Measurements from ENCODE around the gene CSHL1. TPM values are rescaled to one million over a fixed set of nuclear protein-coding genes. Genes with fewer than 3 reads are reported as not detected.

CSHL1 gene
- not detected for total RNA-seq

DNA sequence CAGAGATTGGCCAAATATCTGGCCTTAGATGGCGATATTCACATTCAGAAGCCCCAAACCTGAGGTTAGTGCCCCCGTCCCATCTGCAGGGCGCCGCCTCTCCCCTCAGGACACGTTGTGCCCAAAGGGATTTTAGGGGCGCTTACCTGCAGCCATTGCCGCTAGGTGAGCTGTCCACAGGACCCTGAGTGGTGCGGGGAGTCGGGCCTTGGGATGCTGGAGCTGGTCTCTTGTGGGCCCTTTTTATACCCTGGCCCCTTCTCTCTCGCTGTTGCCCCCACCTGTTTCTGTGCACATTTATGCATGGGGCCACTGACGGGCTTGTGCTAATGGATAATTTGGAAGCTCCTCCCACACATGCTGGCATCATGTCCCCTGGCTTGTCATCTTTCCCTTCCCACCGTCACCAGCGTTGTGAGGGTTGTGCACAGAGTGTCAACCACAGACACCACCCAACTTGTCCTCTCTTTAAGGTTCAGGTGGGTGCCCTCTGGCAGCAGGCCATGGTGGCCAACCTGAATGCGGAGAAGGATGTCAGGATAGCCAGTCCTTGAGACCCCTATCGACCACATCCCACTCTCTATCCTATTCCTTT is at the start of gene CSHL1:
CSHL1 (minus strand) TSS at position 218 of the 595 bp plus-strand sequence; CDS start at position 156, 62 bp downstream.
- DNase-seq (ENCODE audit: low spot score), result no peak
- no peaks in the 10 kb centered on the region for H3K36me3 ChIP-seq
- no peaks in the 10 kb centered on the region for H3K27me3 ChIP-seq
- no peaks in the 10 kb centered on the region for H3K4me1 ChIP-seq
- no peak within 1 kb of the TSS for H3K27ac ChIP-seq
- TF ChIP-seq, protein P1, sequence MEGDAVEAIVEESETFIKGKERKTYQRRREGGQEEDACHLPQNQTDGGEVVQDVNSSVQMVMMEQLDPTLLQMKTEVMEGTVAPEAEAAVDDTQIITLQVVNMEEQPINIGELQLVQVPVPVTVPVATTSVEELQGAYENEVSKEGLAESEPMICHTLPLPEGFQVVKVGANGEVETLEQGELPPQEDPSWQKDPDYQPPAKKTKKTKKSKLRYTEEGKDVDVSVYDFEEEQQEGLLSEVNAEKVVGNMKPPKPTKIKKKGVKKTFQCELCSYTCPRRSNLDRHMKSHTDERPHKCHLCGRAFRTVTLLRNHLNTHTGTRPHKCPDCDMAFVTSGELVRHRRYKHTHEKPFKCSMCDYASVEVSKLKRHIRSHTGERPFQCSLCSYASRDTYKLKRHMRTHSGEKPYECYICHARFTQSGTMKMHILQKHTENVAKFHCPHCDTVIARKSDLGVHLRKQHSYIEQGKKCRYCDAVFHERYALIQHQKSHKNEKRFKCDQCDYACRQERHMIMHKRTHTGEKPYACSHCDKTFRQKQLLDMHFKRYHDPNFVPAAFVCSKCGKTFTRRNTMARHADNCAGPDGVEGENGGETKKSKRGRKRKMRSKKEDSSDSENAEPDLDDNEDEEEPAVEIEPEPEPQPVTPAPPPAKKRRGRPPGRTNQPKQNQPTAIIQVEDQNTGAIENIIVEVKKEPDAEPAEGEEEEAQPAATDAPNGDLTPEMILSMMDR (IDR thresholded peaks at IDR 0.05), result no peak
- no peaks in the 10 kb centered on the region for H3K9me3 ChIP-seq
- H3K4me3 ChIP-seq, result no peak within 1 kb of the TSS

GRCh38 chr17:63960430-63960829 is 49.4 kb upstream of the CSHL1 start:
- Histone ChIP-seq H3K36me3 (no peaks in the 10 kb centered on the region), H3K4me1 (peaks cover 0 to 43% of the 10 kb centered on the region in 2 donors), H3K4me3 (no peak overlapping the region), H3K27ac (peak overlapping the region; percentile 2 to 40), H3K9me3 (no peaks in the 10 kb centered on the region), H3K27me3 (no peaks in the 10 kb centered on the region)
- TF ChIP-seq, protein P1 (IDR thresholded peaks at IDR 0.05), result no peak
- DNase-seq (ENCODE audit: low spot score), result no peak

GRCh38 chr17:63960006-63960405 is 48.9 kb upstream of the CSHL1 start:
- TF ChIP-seq, protein P1 (IDR thresholded peaks at IDR 0.05), result no peak
- H3K27ac ChIP-seq, result peak overlapping the region; percentile 2 to 40
- no peaks in the 10 kb centered on the region for H3K36me3 ChIP-seq
- DNase-seq (ENCODE audit: low spot score), result no peak
- no peak overlapping the region for H3K4me3 ChIP-seq
- H3K4me1 ChIP-seq, result peaks cover 0 to 43% of the 10 kb centered on the region in 2 donors
- no peaks in the 10 kb centered on the region for H3K27me3 ChIP-seq
- H3K9me3 ChIP-seq, result no peaks in the 10 kb centered on the region

- TF ChIP-seq, protein P1 (IDR thresholded peaks at IDR 0.05), result no peak
- Histone ChIP-seq H3K27ac (no peak overlapping the region), H3K27me3 (no peaks in the 10 kb centered on the region), H3K4me3 (no peak overlapping the region), H3K9me3 (no peaks in the 10 kb centered on the region), H3K4me1 (peaks cover 0 to 24% of the 10 kb centered on the region in 2 donors), H3K36me3 (no peaks in the 10 kb centered on the region)
- DNase-seq (ENCODE audit: low spot score), result no peak
Observed at GRCh38 chr17:63956296-63956920, 45.4 kb upstream of the CSHL1 start.

DNA sequence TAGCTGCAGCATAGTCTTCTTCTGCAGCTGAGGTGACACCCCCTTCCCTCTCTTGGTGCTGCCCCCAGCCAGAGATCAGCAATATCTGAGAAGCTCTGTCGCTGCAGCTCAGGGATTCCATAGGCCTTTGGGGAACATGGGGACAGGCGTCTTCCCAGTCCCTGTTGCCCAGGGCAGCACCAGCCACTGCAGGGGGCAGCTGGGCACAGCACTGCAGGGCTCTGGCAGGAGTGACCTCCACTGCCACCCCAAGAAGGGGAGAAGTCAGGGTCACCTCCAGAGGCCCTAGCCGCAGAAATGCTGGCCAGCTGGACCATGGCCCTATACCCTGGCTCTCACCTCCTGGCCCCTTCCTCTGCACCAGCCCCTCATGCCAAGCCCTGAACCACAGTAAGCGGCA is 44.7 kb upstream of the CSHL1 start:
- Histone ChIP-seq H3K4me1 (peaks cover 0 to 18% of the 10 kb centered on the region in 2 donors), H3K36me3 (no peaks in the 10 kb centered on the region), H3K4me3 (no peak overlapping the region), H3K9me3 (no peaks in the 10 kb centered on the region), H3K27me3 (no peaks in the 10 kb centered on the region), H3K27ac (no peak overlapping the region)
- DNase-seq (ENCODE audit: low spot score), result no peak
- TF ChIP-seq, protein P1 (IDR thresholded peaks at IDR 0.05), result no peak

Data from right atrium auricular region (tissue), 2 donors.